Measurements from ENCODE around the gene PLCD3. TPM values are rescaled to one million over a fixed set of nuclear protein-coding genes. Genes with fewer than 3 reads are reported as not detected.

The PLCD3 gene
- total and polyA plus RNA-seq, 2 of the 8 experiments (the other 6 are each of a cell fraction or from before 2014, with no cell fraction given): 26.5 to 48.1 TPM

GRCh38 chr17:45096141-45096540, 36.2 kb downstream of the PLCD3 start (continued):
- TF ChIP-seq, protein P1, sequence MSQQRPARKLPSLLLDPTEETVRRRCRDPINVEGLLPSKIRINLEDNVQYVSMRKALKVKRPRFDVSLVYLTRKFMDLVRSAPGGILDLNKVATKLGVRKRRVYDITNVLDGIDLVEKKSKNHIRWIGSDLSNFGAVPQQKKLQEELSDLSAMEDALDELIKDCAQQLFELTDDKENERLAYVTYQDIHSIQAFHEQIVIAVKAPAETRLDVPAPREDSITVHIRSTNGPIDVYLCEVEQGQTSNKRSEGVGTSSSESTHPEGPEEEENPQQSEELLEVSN (IDR thresholded peaks at IDR 0.05): no peak
